SK-N-SH treated with all-trans-retinoic acid at 6 μM for 48 hours (cell line): ENCODE results near the gene GK.
A peak's percentile ranks its signal among the peaks of the same experiment; 100 is the strongest.

ENCODE experiments used
- ATAC-seq: fragments of 200-7000 bp; cut with Tn5 transposase; 3 replicates; pipeline ENCODE4 v1.9.1; 2020; ENCODE audit warnings: mild to moderate bottlenecking, moderate library complexity
- ARNTL ChIP-seq: fragments of 450-650 bp; formaldehyde crosslinking; IDR thresholded peaks from 2 replicates; pipeline ENCODE4 v1.5.0; 2020; ENCODE audit warnings: low read depth, mild to moderate bottlenecking, moderate library complexity, borderline replicate concordance
- BACH2 ChIP-seq: fragments of 250-450 bp; sonication (Bioruptor Pico); IDR thresholded peaks from 2 replicates; pipeline ENCODE4 v1.9.0; 2021; ENCODE audit warnings: mild to moderate bottlenecking, borderline replicate concordance
- CSDC2 ChIP-seq: fragments of 250-450 bp; sonication (Bioruptor Pico); IDR thresholded peaks from 2 replicates; pipeline ENCODE4 v1.5.0; 2020; ENCODE audit warnings: mild to moderate bottlenecking, moderate library complexity
- ESRRG ChIP-seq: fragments of 250-450 bp; sonication (Bioruptor Pico); IDR thresholded peaks from 2 replicates; pipeline ENCODE4 v1.6.1; 2021; ENCODE audit warnings: mild to moderate bottlenecking
- GLIS3 ChIP-seq: fragments of 250-450 bp; sonication (Bioruptor Pico); IDR thresholded peaks from 2 replicates; pipeline ENCODE4 v1.5.0; 2020; ENCODE audit warnings: mild to moderate bottlenecking, moderate library complexity
- ISL1 ChIP-seq: fragments of 250-450 bp; sonication (Bioruptor Pico); IDR thresholded peaks from 2 replicates; pipeline ENCODE4 v2.1.2; 2022; ENCODE audit warnings: mild to moderate bottlenecking, moderate library complexity
- OSR1 ChIP-seq: fragments of 250-450 bp; sonication (Bioruptor Pico); IDR thresholded peaks from 2 replicates; pipeline ENCODE4 v1.8.0; 2022; ENCODE audit warnings: moderate library complexity, mild to moderate bottlenecking, inconsistent platforms
- POU6F1 ChIP-seq: fragments of 250-450 bp; sonication (Bioruptor Pico); IDR thresholded peaks from 2 replicates; pipeline ENCODE4 v1.8.0; 2021; ENCODE audit warnings: low read depth, mild to moderate bottlenecking, moderate library complexity, borderline replicate concordance
- PPARA ChIP-seq: fragments of 250-450 bp; sonication (Bioruptor Pico); IDR thresholded peaks from 2 replicates; pipeline ENCODE4 v1.5.0; 2020; ENCODE audit warnings: mild to moderate bottlenecking, borderline replicate concordance
- RARB ChIP-seq: fragments of 250-450 bp; sonication (Bioruptor Pico); IDR thresholded peaks from 2 replicates; pipeline ENCODE4 v1.8.0; 2021; ENCODE audit warnings: mild to moderate bottlenecking, moderate library complexity
- SNAI2 ChIP-seq: fragments of 250-450 bp; sonication (Bioruptor Pico); IDR thresholded peaks from 2 replicates; pipeline ENCODE4 v1.5.0; 2020; ENCODE audit warnings: mild to moderate bottlenecking, moderate library complexity
- TCF4 ChIP-seq: fragments of 250-450 bp; sonication (Bioruptor Pico); IDR thresholded peaks from 2 replicates; pipeline ENCODE4 v1.8.0; 2021; ENCODE audit warnings: mild to moderate bottlenecking, moderate library complexity, borderline replicate concordance
- TOX ChIP-seq: fragments of 250-450 bp; sonication (Bioruptor Pico); IDR thresholded peaks from 2 replicates; pipeline ENCODE4 v1.8.0; 2021; ENCODE audit warnings: mild to moderate bottlenecking, moderate library complexity, borderline replicate concordance
- ZC3H10 ChIP-seq: fragments of 250-450 bp; sonication (Bioruptor Pico); IDR thresholded peaks from 2 replicates; pipeline ENCODE4 v1.5.1; 2021; ENCODE audit warnings: mild to moderate bottlenecking, moderate library complexity
- ZFP3 ChIP-seq: fragments of 250-450 bp; sonication (Bioruptor Pico); IDR thresholded peaks from 2 replicates; pipeline ENCODE4 v1.5.0; 2020; ENCODE audit warnings: mild to moderate bottlenecking, moderate library complexity
- ZFP30 ChIP-seq: fragments of 450-650 bp; formaldehyde crosslinking; IDR thresholded peaks from 2 replicates; pipeline ENCODE4 v1.5.0; 2022; ENCODE audit warnings: mild to moderate bottlenecking, moderate library complexity
- ZNF70 ChIP-seq: fragments of 450-650 bp; formaldehyde crosslinking; IDR thresholded peaks from 2 replicates; pipeline ENCODE4 v1.5.0; 2020; ENCODE audit warnings: mild to moderate bottlenecking, moderate library complexity
- ZNF8 ChIP-seq: fragments of 450-650 bp; formaldehyde crosslinking; IDR thresholded peaks from 2 replicates; pipeline ENCODE4 v1.5.0; 2020; ENCODE audit warnings: mild to moderate bottlenecking, moderate library complexity
- TF ChIP-seq, protein P1 (sequence below): fragments of 250-450 bp; sonication (Bioruptor Pico); IDR thresholded peaks from 2 replicates; pipeline ENCODE4 v1.5.1; 2021; ENCODE audit warnings: mild to moderate bottlenecking, moderate library complexity
- TF ChIP-seq, protein P2 (sequence below): fragments of 250-450 bp; sonication (Bioruptor Pico); IDR thresholded peaks from 2 replicates; pipeline ENCODE4 v1.5.1; 2020; ENCODE audit warnings: low read depth, mild to moderate bottlenecking, moderate library complexity
- TF ChIP-seq, protein P3 (sequence below): fragments of 250-450 bp; sonication (Bioruptor Pico); IDR thresholded peaks from 2 replicates; pipeline ENCODE4 v1.8.0; 2020; ENCODE audit warnings: mild to moderate bottlenecking, moderate library complexity, borderline replicate concordance
- TF ChIP-seq, protein P4 (sequence below): fragments of 250-450 bp; sonication (Bioruptor Pico); IDR thresholded peaks from 2 replicates; pipeline ENCODE4 v1.5.0; 2020; ENCODE audit warnings: mild to moderate bottlenecking, moderate library complexity

GK gene

DNA sequence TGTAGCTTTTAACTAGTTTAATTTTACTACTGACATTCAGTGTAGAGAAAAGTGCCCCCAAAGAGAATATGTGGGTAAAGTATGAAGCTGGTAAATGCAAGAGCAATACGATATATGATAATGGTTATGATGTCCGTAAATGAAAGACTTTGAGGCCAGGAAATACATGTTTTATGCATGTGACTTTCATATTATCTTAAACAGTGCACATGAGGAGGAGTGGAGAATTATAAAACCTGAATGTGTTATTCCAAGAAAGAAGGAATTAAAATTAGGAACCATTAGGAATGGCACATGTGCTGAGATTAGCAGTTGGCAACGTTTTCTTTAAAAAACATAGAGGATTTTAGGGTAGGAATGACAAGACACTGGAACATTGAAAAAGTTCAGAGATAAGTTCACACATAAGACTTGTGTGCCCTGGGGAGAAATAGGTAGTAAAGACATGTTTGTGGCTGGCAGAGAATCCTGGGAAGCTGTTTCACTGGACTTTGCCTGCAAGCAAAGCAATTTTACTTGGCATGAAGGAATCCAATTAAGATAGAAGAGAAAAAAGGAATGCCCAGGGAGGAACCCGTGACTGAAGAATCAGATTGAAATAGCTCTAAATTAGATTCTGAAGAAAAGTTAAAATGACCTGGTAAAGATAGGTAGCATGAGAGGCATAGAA, 20.0 kb downstream of the GK start:
- TF ChIP-seq ZFP3 (CRISPR knock-in tag) (no peak), ISL1 (CRISPR knock-in tag) (peak; percentile 45; the same call in 1 of the 2 replicates)
- ATAC-seq, result no peak

DNA sequence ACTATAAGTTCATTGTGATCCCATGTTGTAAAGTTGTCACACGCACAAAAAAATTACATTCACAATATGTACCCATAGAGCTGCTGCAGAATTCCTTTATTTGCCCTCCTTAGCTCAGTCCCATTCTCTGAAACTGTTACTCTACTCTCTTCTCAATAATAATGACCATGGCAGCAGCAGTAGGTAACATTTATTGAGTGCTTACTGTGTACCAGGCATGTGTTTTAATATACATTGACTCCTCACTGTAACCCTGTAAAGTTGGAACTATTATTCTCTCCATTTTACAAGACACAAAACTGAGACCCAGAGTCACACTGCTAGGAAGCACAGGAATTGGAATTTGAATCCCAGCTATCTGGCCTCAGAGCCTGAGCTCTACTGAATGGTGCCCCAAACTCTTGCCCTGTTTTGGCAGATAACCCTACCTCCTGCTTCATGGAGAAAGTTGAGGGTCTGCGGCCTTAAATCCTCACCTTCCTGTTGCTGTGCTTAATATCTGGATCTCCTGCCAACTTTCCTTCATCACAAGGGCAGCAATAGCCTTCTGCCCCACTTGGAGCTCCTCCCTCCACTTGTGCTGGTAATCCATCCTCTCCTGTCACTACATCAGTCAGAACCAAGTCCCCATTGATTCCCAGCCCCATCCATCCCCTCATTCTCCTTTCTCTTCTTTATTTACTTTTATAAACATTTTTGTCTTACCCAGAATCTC, 20.8 kb downstream of the GK start:
- no peak for ATAC-seq
- TF ChIP-seq BACH2 (CRISPR knock-in tag) (no peak), SNAI2 (CRISPR knock-in tag) (no peak), ZC3H10 (CRISPR knock-in tag) (no peak), RARB (no peak), ZNF8 (CRISPR knock-in tag) (no peak), TCF4 (CRISPR knock-in tag) (no peak), ARNTL (no peak), ISL1 (CRISPR knock-in tag) (no peak), ESRRG (no peak), CSDC2 (CRISPR knock-in tag) (no peak), PPARA (no peak), ZNF70 (CRISPR knock-in tag) (no peak), ZFP30 (no peak), OSR1 (CRISPR knock-in tag) (no peak), POU6F1 (no peak), TOX (CRISPR knock-in tag) (no peak)
- TF ChIP-seq, protein P1, sequence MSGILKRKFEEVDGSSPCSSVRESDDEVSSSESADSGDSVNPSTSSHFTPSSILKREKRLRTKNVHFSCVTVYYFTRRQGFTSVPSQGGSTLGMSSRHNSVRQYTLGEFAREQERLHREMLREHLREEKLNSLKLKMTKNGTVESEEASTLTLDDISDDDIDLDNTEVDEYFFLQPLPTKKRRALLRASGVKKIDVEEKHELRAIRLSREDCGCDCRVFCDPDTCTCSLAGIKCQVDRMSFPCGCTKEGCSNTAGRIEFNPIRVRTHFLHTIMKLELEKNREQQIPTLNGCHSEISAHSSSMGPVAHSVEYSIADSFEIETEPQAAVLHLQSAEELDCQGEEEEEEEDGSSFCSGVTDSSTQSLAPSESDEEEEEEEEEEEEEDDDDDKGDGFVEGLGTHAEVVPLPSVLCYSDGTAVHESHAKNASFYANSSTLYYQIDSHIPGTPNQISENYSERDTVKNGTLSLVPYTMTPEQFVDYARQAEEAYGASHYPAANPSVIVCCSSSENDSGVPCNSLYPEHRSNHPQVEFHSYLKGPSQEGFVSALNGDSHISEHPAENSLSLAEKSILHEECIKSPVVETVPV (CRISPR knock-in tag), result no peak
- TF ChIP-seq, protein P2, sequence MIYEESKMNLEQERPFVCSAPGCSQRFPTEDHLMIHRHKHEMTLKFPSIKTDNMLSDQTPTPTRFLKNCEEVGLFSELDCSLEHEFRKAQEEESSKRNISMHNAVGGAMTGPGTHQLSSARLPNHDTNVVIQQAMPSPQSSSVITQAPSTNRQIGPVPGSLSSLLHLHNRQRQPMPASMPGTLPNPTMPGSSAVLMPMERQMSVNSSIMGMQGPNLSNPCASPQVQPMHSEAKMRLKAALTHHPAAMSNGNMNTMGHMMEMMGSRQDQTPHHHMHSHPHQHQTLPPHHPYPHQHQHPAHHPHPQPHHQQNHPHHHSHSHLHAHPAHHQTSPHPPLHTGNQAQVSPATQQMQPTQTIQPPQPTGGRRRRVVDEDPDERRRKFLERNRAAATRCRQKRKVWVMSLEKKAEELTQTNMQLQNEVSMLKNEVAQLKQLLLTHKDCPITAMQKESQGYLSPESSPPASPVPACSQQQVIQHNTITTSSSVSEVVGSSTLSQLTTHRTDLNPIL (CRISPR knock-in tag), result no peak
- TF ChIP-seq, all 23 proteins: peak for 0

DNA sequence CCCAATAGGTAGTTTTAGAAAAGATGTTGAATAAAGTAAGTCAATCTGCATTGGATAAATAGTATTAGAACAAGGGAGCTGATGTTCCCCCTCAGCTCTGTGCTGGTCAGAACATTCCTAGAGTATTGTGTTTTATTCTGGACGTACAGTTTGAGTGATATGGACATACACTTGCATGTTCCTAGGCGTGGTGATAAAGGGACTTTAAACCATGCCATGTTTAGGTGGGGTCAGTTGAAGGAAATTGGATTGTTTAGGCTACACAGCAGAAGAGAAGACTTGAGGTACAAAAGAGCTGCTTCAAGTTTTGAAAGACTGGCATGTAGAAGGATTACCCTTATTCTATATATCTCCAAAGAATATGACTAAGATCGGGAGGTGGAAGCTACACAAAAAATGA, 21.6 kb downstream of the GK start:
- ATAC-seq, result no peak
- TF ChIP-seq ESRRG (no peak), ARNTL (no peak), ZFP3 (CRISPR knock-in tag) (no peak), ZC3H10 (CRISPR knock-in tag) (no peak), TCF4 (CRISPR knock-in tag) (no peak), RARB (no peak), CSDC2 (CRISPR knock-in tag) (no peak)

- no peak for ATAC-seq
- TF ChIP-seq RARB (no peak), BACH2 (CRISPR knock-in tag) (no peak), POU6F1 (no peak), ZNF8 (CRISPR knock-in tag) (no peak), ZFP30 (no peak), ESRRG (no peak)
Observed at GRCh38 chrX:30679369-30679768, 26.1 kb downstream of the GK start.

DNA sequence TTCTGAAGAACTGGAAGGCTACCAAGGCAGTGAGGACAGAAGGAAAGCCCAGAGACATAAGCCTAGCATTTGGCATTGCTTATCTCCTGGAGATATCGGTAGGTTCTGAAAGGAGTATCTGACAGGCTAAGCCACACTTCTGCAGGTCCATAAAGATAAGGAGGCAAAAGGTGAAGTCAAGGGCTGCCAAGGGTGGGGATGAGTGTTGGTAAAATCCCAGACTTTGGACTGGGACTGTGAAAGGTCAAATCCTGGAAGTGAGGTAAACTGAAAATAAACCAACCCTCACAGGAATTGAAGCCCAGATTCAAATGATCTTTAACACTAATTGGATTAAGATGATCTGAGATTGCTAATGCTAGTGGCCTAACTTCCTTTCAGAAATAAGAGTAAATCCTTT, 27.4 kb downstream of the GK start:
- no peak for ATAC-seq
- TF ChIP-seq ESRRG, result no peak
- TF ChIP-seq, protein P3, sequence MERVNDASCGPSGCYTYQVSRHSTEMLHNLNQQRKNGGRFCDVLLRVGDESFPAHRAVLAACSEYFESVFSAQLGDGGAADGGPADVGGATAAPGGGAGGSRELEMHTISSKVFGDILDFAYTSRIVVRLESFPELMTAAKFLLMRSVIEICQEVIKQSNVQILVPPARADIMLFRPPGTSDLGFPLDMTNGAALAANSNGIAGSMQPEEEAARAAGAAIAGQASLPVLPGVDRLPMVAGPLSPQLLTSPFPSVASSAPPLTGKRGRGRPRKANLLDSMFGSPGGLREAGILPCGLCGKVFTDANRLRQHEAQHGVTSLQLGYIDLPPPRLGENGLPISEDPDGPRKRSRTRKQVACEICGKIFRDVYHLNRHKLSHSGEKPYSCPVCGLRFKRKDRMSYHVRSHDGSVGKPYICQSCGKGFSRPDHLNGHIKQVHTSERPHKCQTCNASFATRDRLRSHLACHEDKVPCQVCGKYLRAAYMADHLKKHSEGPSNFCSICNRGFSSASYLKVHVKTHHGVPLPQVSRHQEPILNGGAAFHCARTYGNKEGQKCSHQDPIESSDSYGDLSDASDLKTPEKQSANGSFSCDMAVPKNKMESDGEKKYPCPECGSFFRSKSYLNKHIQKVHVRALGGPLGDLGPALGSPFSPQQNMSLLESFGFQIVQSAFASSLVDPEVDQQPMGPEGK (CRISPR knock-in tag), result no peak
- no peak for TF ChIP-seq GLIS3
- TF ChIP-seq, protein P4, sequence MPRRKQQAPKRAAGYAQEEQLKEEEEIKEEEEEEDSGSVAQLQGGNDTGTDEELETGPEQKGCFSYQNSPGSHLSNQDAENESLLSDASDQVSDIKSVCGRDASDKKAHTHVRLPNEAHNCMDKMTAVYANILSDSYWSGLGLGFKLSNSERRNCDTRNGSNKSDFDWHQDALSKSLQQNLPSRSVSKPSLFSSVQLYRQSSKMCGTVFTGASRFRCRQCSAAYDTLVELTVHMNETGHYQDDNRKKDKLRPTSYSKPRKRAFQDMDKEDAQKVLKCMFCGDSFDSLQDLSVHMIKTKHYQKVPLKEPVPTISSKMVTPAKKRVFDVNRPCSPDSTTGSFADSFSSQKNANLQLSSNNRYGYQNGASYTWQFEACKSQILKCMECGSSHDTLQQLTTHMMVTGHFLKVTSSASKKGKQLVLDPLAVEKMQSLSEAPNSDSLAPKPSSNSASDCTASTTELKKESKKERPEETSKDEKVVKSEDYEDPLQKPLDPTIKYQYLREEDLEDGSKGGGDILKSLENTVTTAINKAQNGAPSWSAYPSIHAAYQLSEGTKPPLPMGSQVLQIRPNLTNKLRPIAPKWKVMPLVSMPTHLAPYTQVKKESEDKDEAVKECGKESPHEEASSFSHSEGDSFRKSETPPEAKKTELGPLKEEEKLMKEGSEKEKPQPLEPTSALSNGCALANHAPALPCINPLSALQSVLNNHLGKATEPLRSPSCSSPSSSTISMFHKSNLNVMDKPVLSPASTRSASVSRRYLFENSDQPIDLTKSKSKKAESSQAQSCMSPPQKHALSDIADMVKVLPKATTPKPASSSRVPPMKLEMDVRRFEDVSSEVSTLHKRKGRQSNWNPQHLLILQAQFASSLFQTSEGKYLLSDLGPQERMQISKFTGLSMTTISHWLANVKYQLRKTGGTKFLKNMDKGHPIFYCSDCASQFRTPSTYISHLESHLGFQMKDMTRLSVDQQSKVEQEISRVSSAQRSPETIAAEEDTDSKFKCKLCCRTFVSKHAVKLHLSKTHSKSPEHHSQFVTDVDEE, result no peak
- TF ChIP-seq TOX (CRISPR knock-in tag), result no peak
- TF ChIP-seq, protein P2 (CRISPR knock-in tag), result no peak
- no peak for TF ChIP-seq CSDC2 (CRISPR knock-in tag)
- no peak for TF ChIP-seq BACH2 (CRISPR knock-in tag)
